ENCODE results near the gene CNTNAP2. TPM values are rescaled to one million over a fixed set of nuclear protein-coding genes. Genes with fewer than 3 reads are reported as not detected.

The CNTNAP2 gene
- total RNA-seq, 1 experiment from 2014 or later: 64.5 TPM

DNA sequence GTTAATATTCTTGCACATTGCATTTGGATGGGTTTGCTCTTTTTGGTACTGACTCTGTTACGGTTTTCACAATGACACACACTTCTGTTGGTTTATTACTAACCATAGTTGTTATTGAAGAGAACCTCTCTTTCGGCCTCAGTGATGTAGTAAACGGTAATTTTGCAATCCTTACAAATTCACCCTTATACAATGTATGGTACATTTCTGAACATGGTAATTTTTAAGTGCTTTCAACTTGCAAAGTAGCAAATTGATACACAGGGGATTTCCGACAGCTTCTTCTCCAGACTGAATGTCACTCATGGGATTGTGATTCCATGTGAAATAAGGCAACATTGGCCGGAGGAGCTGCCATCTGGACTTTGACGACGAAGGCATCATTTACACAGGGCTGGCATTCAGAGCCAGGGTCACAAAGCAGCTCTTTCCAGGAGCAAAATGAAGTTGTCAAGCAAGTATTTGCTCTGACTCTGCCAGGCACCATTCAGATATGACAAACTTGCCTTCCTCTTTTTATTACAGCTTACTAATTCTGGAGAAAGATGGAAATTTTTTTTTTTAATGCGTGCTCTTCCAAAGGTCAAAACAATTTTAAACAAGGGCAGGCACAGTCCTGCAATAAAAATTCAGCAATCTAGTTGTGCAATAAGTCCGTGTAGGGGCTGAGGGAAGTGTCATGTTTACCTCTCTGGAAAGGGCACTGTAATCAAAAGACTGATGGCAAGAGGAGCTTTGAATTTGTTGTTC, 1762.5 kb downstream of the CNTNAP2 start:
- Histone ChIP-seq H3K56ac (ENCODE audit: insufficient read length, low read depth, low read length) (no peak overlapping the region), H3K79me1 (ENCODE audit: insufficient read depth, low read depth, low read length, poor library complexity, severe bottlenecking) (no peaks in the 10 kb centered on the region), H2BK5ac (ENCODE audit: insufficient read length, low read length) (no peak overlapping the region), H2BK20ac (ENCODE audit: low read depth, low read length, poor library complexity, severe bottlenecking) (no peak overlapping the region), H2AK5ac (ENCODE audit: insufficient read length, low read length) (no peak overlapping the region), H3K9ac (ENCODE audit: extremely low read depth, insufficient read length, low read length) (no peak overlapping the region), H3K9me3 (ENCODE audit: control insufficient read depth, low read depth, low read length) (no peaks in the 10 kb centered on the region), H3K27me3 (ENCODE audit: insufficient read depth, low read length) (no peaks in the 10 kb centered on the region), H4K20me1 (ENCODE audit: control insufficient read depth, insufficient read depth, insufficient read length) (no peaks in the 10 kb centered on the region), H3K4me1 (ENCODE audit: insufficient read depth, low read length) (no peaks in the 10 kb centered on the region), H3K23ac (ENCODE audit: insufficient read length, low read depth, low read length) (no peak overlapping the region), H3K79me2 (ENCODE audit: insufficient read depth, low read length) (no peaks in the 10 kb centered on the region), H3T11ph (ENCODE audit: low read length) (no peak overlapping the region), H2AFZ (ENCODE audit: low read length) (no peak overlapping the region), H4K5ac (ENCODE audit: insufficient read length, low read depth, low read length) (no peak overlapping the region), H3K14ac (ENCODE audit: insufficient read depth, low read length) (no peak overlapping the region), H3K23me2 (ENCODE audit: insufficient read length, low read depth, low read length, poor library complexity, severe bottlenecking) (no peaks in the 10 kb centered on the region), H3K27ac (ENCODE audit: insufficient read length, low read depth, low read length) (no peak overlapping the region), H3K4ac (ENCODE audit: low read depth, low read length) (no peak overlapping the region), H3K18ac (ENCODE audit: insufficient read length, low read depth, low read length) (no peak overlapping the region), H4K8ac (replicated peaks; ENCODE audit: insufficient read length, low read depth, low read length) (no peak overlapping the region), H4K91ac (ENCODE audit: insufficient read length, low read depth, low read length) (no peak overlapping the region), H2BK12ac (ENCODE audit: insufficient read length, low read depth, low read length) (no peak overlapping the region), H2BK15ac (ENCODE audit: low read depth, low read length) (no peak overlapping the region), H2BK120ac (ENCODE audit: low read depth, low read length, poor library complexity, severe bottlenecking) (no peak overlapping the region), H3K4me2 (ENCODE audit: insufficient read depth, insufficient read length, low read length) (no peak overlapping the region)
- peaks cover 3 to 7% (median 5%) of the 10 kb centered on the region in 3 experiments; a peak in 6 of 7 replicates for H3K36me3 Mint-ChIP-seq (ENCODE audit: insufficient read depth in 1 of 3, low read depth in 3 of 3)
- peaks cover 0 to 3% of the 10 kb centered on the region in 2 experiments; a peak in 2 of 4 replicates for H3K4me1 Mint-ChIP-seq
- H3K4me3 Mint-ChIP-seq: no peak overlapping the region
- H3K9me3 Mint-ChIP-seq: peaks cover 4 to 8% of the 10 kb centered on the region in 2 experiments; a peak in 4 of 5 replicates
- TF ChIP-seq, protein P1, sequence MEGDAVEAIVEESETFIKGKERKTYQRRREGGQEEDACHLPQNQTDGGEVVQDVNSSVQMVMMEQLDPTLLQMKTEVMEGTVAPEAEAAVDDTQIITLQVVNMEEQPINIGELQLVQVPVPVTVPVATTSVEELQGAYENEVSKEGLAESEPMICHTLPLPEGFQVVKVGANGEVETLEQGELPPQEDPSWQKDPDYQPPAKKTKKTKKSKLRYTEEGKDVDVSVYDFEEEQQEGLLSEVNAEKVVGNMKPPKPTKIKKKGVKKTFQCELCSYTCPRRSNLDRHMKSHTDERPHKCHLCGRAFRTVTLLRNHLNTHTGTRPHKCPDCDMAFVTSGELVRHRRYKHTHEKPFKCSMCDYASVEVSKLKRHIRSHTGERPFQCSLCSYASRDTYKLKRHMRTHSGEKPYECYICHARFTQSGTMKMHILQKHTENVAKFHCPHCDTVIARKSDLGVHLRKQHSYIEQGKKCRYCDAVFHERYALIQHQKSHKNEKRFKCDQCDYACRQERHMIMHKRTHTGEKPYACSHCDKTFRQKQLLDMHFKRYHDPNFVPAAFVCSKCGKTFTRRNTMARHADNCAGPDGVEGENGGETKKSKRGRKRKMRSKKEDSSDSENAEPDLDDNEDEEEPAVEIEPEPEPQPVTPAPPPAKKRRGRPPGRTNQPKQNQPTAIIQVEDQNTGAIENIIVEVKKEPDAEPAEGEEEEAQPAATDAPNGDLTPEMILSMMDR (conservative IDR thresholded peaks at IDR 0.05): no peak
- peaks cover 3% of the 10 kb centered on the region; the same call in 1 of the 2 replicates for H3K27me3 Mint-ChIP-seq (ENCODE audit: low read depth)
- DNase-seq: no peak
- WGBS (ENCODE audit: extremely low coverage, insufficient read length, low lambda C conversion rate): no CpG with 5 or more reads among the region's 9 CpGs
- H3K27ac Mint-ChIP-seq: no peak overlapping the region
